Esophagus (tissue), 2 donors: ENCODE results near the gene ZNF787. TPM values are rescaled to one million over a fixed set of nuclear protein-coding genes. Genes with fewer than 3 reads are reported as not detected.

Experiments used
- H3K27ac ChIP-seq, 2 donors: one replicate each; pipeline ENCODE4 v1.5.1; 2013; ENCODE audit warnings: low read depth in 2 of 2, mild to moderate bottlenecking in 2 of 2, inconsistent platforms in 1 of 2, low read length in 1 of 2, moderate library complexity in 1 of 2
- H3K27me3 ChIP-seq, 2 donors: one replicate each; pipeline ENCODE4 v1.6.1; 2013; ENCODE audit warnings: low read length in 2 of 2, control low read depth in 1 of 2, mild to moderate bottlenecking in 1 of 2; ENCODE audit not compliant: insufficient read depth in 2 of 2, control insufficient read depth in 1 of 2
- H3K36me3 ChIP-seq, 2 donors: one replicate each; pipeline ENCODE4 v1.6.1; 2013; ENCODE audit warnings: low read length in 1 of 2; ENCODE audit not compliant: control insufficient read depth in 2 of 2, insufficient read depth in 2 of 2
- H3K4me1 ChIP-seq, 2 donors: one replicate each; pipeline ENCODE4 v1.6.1; 2013; ENCODE audit warnings: low read length in 1 of 2; ENCODE audit not compliant: control insufficient read depth in 2 of 2, insufficient read depth in 2 of 2
- H3K4me3 ChIP-seq, 2 donors: one replicate each; pipeline ENCODE4 v1.5.1; 2013; ENCODE audit warnings: low read length in 2 of 2, mild to moderate bottlenecking in 2 of 2, low read depth in 1 of 2, moderate library complexity in 1 of 2
- H3K9me3 ChIP-seq, 2 donors: one replicate each; pipeline ENCODE4 v1.6.1; 2013; ENCODE audit warnings: mild to moderate bottlenecking in 2 of 2, low read depth in 1 of 2, low read length in 1 of 2, moderate library complexity in 1 of 2; ENCODE audit not compliant: control insufficient read depth in 2 of 2, insufficient read depth in 1 of 2
- WGBS, 2 donors: extraction: QIAGEN DNeasy Blood & Tissue Kit; methylation state at CpG; one replicate each; pipeline ENCODE4 v1.1.7; 2013; 5-methylcytosine and 5-hydroxymethylcytosine counted together
- polyA plus RNA-seq, 2 donors: library from polyadenylated mRNA; stranded (reverse); fragments of 200-250 nt; gene quantifications; one replicate each; pipeline ENCODE4 v1.2.3, GENCODE V29; 2013
- donor health status: healthy with polysubstance abuse.
- donor health status: Bipolar disorder and iron deficiency.

ZNF787 gene
- 10 to 100 TPM; 17.0 to 19.0 TPM for polyA plus RNA-seq

DNA sequence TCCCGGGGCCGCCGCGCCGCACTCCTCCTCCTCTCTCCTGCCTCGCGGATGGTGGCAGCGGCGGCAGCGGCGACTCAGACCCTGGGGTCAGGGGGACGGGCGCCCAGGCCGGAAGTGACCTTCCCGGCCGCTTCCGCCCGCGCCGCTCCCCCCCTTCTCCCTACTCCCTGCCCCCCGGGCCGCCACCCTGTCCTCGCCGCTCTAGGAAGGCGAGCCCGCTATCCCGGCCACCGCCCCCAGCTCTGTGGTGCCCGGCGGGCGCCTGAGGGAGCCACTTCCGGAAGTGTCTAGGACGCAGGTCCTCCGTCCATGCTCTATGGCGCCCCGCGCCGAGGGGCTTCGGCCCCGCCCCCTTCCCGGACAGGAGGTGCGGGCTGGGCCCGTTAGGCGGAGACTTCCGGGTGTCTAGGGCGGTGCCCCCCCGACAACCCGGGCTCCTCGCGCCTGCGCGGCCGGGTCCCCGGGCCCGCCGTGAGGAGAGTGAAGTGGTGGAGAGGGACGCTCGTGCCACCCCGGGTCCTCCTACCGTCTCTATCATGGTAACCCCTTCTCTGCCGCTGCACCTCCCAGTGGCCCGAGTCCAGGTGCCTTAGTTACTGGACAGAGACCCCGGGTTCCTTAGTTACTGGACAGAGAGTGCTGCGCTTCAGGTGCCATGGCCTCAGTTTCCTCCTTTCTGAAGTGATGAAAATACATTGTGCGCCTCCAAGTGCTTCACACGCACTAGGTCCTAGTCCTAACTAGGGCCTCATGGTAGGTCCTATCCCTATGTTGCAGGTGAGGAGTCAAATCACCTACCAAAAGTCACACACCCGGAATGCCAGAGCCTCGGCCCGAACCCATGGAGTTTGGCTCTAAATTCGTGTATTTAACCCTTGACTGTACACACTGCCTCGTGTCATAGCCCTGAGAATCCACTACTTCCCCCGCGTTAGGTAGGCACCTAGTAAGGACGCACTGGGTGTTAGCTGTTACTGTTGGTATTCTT, at the start of gene ZNF787:
Gene ZNF787 (minus strand): TSS at position 116 of the 988 bp plus-strand sequence. CDS start 18,078 bp downstream, outside the sequence.
- 6% methylated on average over 63 to 74 of the region's 74 CpGs for WGBS, 2 donors
- H3K4me3 ChIP-seq, result peak within 1 kb of the TSS; percentile 66 to 79
- no peaks in the 10 kb centered on the region for H3K9me3 ChIP-seq
- H3K4me1 ChIP-seq, result peaks cover 16 to 34% of the 10 kb centered on the region in 2 donors
- no peaks in the 10 kb centered on the region for H3K36me3 ChIP-seq
- no peaks in the 10 kb centered on the region for H3K27me3 ChIP-seq
- peak within 1 kb of the TSS; percentile 91 to 94 for H3K27ac ChIP-seq

DNA sequence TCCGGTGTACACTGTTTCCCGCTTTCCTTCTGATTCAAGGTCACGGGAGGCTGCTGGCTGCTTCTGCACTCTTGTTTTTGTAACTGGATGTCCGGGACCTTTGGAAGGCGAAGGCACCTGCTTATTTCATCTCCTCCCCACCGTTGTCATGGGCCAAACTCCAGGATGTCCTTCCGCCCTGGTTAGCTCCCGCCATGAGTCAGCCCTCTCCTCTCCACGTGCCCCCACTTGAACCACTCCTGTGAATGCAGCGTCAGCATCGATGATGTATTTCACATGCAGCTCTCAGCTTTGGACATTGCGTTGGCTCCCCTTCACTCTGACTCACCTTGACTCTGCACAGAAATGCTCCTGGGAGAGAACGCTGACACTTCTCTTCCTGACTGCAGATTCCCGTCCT, 49.2 kb upstream of the ZNF787 start:
- no peak overlapping the region for H3K4me3 ChIP-seq
- peaks cover 0 to 3% of the 10 kb centered on the region in 2 donors for H3K27me3 ChIP-seq
- H3K4me1 ChIP-seq, result peaks cover 0 to 4% of the 10 kb centered on the region in 2 donors
- H3K9me3 ChIP-seq, result no peaks in the 10 kb centered on the region
- H3K27ac ChIP-seq, result no peak overlapping the region
- H3K36me3 ChIP-seq, result no peaks in the 10 kb centered on the region
- 45 to 50% methylated on average over 14 of the region's 14 CpGs for WGBS, 2 donors

DNA sequence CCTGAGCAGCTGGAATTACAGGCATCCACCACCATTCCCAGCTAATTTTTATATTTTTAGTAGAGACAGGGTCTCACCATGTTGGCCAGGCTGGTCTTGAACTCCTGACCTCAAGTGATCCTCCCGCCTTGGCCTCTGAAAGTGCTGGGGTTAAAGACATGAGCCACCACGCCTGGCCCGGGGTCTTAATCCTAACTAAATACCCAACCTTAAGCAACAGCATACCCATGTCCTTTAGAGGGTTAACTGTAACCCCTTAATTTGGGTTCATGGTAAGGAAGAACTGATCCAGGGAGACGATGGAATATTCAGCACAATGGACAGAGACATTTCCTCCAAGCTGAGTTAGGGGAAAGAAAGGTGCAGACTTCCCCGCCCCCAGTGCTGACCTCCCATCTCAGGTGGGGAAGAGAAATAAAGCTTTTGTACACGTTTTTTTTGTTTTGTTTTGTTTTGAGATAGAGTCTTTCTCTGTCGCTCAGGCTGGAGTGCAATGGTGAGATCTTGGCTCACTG, 46.0 kb upstream of the ZNF787 start:
- Histone ChIP-seq H3K4me3 (no peak overlapping the region), H3K27me3 (no peaks in the 10 kb centered on the region), H3K27ac (no peak overlapping the region), H3K4me1 (peaks cover 0 to 4% of the 10 kb centered on the region in 2 donors), H3K36me3 (no peaks in the 10 kb centered on the region), H3K9me3 (peaks cover 0 to 2% of the 10 kb centered on the region in 2 donors)
- WGBS, 2 donors, result 44 to 49% methylated on average over 7 of the region's 7 CpGs

DNA sequence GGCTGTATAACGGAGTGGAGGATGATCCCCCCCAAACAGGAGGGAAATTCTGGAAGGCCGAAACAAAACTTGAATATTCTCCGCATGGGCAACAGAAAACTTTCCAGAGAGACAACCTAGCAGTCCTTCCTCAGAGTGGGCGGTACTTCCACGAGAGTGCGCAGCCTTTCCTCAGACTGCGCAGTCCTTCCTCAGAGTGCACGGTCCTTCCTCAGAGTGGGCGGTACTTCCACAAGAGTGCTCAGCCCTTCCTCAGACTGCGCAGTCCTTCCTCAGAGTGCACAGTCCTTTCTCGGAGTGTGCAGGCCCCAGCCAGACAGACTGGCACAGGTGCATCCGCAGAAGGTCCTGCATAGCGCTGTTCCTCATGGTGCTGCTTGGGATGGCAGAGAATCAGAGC, 42.0 kb upstream of the ZNF787 start:
- H3K4me1 ChIP-seq, result no peaks in the 10 kb centered on the region
- 88 to 91% methylated on average over 13 of the region's 13 CpGs for WGBS, 2 donors
- no peak overlapping the region for H3K27ac ChIP-seq
- H3K4me3 ChIP-seq, result no peak overlapping the region
- peaks cover 0 to 24% of the 10 kb centered on the region in 2 donors for H3K36me3 ChIP-seq
- H3K27me3 ChIP-seq, result no peaks in the 10 kb centered on the region
- H3K9me3 ChIP-seq, result peaks cover 0 to 5% of the 10 kb centered on the region in 2 donors

DNA sequence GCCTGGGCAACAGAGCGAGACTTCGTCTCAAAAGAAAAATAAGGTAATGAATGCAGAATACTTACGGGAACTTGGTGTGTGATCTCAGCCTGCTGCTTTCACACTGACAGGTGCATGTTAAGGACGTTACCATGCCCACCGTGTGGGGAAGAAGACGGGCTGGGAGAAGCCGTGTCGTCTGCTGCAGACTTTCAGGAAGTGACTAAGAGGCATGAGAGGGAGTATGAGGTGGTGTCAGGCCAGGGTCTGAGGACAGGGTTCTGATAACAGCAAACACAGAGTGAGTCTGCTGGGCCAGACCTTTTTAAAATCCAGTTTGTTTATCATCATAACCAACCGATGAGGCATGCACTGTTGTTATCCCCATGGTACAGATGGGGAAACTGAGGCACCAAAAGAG, 41.2 kb upstream of the ZNF787 start:
- no peak overlapping the region for H3K27ac ChIP-seq
- H3K4me3 ChIP-seq, result no peak overlapping the region
- peaks cover 0 to 5% of the 10 kb centered on the region in 2 donors for H3K9me3 ChIP-seq
- H3K36me3 ChIP-seq, result peaks cover 0 to 26% of the 10 kb centered on the region in 2 donors
- 65 to 69% methylated on average over 9 of the region's 9 CpGs for WGBS, 2 donors
- H3K27me3 ChIP-seq, result no peaks in the 10 kb centered on the region
- H3K4me1 ChIP-seq, result no peaks in the 10 kb centered on the region

DNA sequence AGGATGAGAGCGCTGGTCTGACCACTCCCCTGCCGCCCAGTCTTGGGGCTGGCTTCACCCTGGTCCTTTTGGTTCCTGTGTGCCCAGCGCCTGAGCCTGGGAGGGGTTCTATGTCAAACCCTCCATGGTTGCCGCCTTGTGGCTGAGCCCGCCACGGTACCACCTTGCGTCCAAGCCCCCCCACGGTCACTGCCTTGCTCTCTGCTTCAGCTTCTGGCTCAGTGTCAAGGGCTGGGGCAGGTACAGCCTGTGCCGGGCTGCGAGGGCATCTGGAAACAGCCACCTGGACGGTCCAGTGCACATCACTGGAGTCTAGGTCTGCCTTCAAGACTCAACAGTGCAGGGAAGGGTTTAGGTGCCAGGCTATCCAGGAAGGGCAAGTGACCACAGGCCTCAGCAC, 40.4 kb upstream of the ZNF787 start:
- Histone ChIP-seq H3K9me3 (peaks cover 0 to 5% of the 10 kb centered on the region in 2 donors), H3K27me3 (no peaks in the 10 kb centered on the region), H3K27ac (no peak overlapping the region), H3K4me3 (no peak overlapping the region), H3K36me3 (peaks cover 0 to 26% of the 10 kb centered on the region in 2 donors), H3K4me1 (peaks cover 0 to 4% of the 10 kb centered on the region in 2 donors)
- 92 to 97% methylated on average over 11 of the region's 11 CpGs for WGBS, 2 donors

DNA sequence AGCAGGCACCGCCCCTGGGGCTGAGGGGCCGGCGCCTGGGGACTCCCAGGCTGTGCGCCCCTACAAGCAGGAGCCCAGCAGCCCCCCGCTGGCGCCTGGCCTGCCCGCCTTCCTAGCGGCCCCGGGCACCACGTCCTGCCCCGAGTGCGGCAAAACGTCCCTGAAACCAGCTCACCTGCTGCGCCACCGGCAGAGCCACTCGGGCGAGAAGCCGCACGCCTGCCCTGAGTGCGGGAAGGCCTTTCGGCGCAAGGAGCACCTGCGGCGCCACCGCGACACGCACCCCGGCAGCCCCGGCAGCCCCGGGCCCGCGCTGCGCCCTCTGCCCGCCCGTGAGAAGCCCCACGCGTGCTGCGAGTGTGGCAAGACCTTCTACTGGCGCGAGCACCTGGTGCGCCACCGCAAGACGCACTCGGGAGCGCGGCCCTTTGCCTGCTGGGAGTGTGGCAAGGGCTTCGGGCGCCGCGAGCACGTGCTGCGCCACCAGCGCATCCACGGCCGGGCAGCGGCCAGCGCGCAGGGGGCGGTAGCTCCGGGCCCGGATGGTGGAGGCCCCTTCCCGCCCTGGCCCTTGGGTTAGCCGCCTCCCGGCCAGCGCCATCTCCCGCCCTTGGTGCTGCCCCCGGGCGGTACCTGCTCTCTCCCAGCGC, 38.7 kb upstream of the ZNF787 start:
- Histone ChIP-seq H3K36me3 (peaks cover 0 to 36% of the 10 kb centered on the region in 2 donors), H3K27me3 (no peaks in the 10 kb centered on the region), H3K4me3 (no peak overlapping the region), H3K9me3 (peaks cover 0 to 5% of the 10 kb centered on the region in 2 donors), H3K27ac (no peak overlapping the region), H3K4me1 (peaks cover 0 to 4% of the 10 kb centered on the region in 2 donors)
- 97 to 98% methylated on average over 45 to 69 of the region's 69 CpGs for WGBS, 2 donors

DNA sequence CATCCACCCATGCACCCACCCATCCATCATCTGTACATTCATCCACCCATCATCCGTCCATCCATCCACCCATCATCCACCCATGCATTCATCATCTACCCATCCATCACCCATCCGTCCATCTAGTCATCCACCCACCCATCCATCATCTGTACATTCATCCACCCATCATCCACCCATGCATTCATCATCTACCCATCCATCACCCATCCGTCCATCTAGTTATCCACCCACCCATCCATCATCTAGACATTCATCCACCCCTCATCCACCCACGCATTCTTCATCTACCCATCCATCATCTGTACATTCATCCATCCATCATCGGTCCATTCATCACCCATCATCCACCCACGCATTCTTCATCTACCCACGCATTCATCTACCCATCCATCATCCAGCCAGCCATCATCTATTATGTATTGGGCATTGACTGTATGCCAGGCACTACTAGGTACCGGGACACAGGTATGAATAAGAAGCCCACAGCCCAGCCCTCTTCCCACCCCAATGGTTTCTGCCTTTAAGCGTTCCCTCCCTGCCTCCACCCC, 38.0 kb upstream of the ZNF787 start:
- Histone ChIP-seq H3K4me1 (peaks cover 0 to 4% of the 10 kb centered on the region in 2 donors), H3K9me3 (peaks cover 0 to 5% of the 10 kb centered on the region in 2 donors), H3K36me3 (peaks cover 0 to 37% of the 10 kb centered on the region in 2 donors), H3K27ac (no peak overlapping the region), H3K4me3 (no peak overlapping the region), H3K27me3 (no peaks in the 10 kb centered on the region)
- WGBS, 2 donors, result 90 to 92% methylated on average over 9 of the region's 9 CpGs

DNA sequence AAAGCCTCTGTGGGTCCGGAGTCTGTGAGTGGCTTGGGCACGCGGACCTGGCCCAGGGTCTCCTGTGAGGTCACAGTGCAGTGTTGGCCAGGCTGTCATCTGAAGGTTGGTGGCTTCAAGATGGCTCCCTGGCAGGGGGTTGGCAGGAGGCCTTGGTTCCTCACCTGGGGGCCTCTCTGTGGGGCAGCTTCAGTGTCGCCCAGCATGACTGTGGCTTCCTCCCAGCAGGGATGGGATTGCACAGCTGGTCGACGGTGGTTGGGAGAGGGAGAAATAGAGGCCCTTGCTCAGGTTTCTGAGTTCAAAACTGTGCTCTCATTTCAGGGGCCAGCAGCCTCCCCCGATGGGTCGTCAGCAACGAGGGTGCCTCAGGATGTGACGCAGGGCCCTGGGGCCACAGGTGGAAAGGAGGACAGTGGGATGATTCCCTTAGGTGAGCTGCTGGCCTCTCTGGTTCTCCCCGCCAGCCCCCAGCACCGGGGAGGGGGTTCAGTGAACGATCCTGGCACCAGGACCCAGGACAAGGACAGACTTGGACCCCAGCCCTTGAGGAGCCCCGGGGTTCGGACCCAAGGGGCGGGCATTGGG, 37.2 kb upstream of the ZNF787 start:
- 94 to 95% methylated on average over 13 to 16 of the region's 16 CpGs for WGBS, 2 donors
- no peak overlapping the region for H3K27ac ChIP-seq
- H3K36me3 ChIP-seq, result peaks cover 0 to 37% of the 10 kb centered on the region in 2 donors
- H3K4me3 ChIP-seq, result no peak overlapping the region
- H3K4me1 ChIP-seq, result peaks cover 0 to 4% of the 10 kb centered on the region in 2 donors
- H3K27me3 ChIP-seq, result no peaks in the 10 kb centered on the region
- H3K9me3 ChIP-seq, result peaks cover 0 to 5% of the 10 kb centered on the region in 2 donors
